GM19023 (cell line): Measurements from ENCODE around the gene NGRN.

ENCODE experiments used
- ATAC-seq: cut with Tn5 transposase; IDR thresholded peaks from one replicate; pipeline ENCODE4 v1.9.1; 2021; ENCODE audit warnings: mild to moderate bottlenecking, moderate library complexity; ENCODE audit not compliant: unreplicated experiment

Gene NGRN, protein sequence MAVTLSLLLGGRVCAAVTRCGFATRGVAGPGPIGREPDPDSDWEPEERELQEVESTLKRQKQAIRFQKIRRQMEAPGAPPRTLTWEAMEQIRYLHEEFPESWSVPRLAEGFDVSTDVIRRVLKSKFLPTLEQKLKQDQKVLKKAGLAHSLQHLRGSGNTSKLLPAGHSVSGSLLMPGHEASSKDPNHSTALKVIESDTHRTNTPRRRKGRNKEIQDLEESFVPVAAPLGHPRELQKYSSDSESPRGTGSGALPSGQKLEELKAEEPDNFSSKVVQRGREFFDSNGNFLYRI

DNA sequence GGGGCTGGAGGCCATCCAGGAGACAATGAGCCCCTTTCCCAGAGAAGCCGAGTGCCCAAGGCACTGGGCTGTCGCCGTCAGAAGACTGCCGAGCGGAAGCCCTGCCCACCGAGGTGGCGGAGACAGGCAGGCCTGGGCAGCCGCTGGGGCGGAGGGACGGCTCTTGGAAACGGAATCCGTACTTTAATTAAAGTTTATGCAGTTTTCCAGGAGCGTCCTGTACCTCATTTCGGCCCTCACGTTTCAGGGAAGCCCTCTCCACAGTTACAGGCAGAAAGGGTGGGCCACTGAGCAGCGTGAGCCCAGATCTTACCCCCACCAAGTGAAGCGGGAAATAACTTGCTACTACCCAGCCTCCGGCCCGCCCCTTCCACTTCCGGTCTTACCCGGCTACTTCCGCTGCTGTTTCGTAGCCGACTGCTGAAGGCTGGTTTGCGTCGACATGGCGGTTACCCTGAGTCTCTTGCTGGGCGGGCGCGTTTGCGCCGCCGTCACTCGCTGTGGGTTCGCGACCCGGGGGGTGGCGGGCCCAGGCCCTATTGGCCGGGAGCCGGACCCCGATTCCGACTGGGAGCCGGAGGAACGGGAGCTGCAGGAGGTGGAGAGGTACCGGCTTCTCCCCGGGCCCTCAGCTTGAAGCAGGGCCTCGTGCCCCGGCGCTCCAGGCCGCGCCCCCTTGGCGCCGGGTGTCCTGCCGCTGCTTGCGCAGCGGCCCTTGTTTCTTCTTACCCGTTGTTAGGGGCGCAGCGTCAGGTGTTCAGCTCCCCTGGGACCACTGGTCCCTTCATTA lies at the start of gene NGRN:
NGRN (plus strand) TSS at position 402 of the 790 bp plus-strand sequence; CDS start at position 443, 41 bp downstream.
- peak; percentile 96 for ATAC-seq

DNA sequence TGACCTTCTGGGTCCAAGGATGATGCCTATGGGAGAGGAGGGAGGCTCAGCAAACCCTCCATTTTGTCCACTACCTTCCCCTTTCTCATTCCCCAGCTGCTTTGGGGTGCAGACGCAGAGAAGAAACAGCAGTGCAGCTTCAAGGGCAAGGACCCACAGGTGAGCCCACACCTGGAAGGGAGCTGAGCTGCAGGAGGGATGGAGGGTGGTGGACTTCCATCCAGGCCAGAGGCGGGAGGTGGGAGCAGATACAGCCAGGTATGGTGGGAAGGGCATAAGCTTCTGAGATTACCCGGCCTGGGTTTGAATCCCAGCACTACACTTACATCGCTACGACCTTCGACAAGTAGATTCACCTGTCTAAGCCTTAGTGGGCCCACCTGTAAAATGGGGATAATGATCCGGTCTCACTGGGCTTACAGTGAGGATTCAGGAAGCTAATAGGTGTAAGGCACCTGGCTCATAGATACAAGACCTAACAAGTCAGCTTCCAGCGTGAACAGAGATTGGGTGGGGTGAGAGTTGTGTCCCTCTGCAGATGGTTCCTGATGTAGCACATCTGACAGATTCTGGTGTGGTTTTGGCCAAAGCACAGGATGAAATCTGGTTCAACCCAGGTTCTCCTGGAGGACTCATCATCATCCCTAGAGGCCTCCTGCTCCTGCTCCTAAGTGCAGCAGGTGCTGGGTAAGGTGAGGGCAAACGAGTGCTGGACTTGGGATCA lies 47.6 kb upstream of the NGRN start:
- ATAC-seq: no peak

DNA sequence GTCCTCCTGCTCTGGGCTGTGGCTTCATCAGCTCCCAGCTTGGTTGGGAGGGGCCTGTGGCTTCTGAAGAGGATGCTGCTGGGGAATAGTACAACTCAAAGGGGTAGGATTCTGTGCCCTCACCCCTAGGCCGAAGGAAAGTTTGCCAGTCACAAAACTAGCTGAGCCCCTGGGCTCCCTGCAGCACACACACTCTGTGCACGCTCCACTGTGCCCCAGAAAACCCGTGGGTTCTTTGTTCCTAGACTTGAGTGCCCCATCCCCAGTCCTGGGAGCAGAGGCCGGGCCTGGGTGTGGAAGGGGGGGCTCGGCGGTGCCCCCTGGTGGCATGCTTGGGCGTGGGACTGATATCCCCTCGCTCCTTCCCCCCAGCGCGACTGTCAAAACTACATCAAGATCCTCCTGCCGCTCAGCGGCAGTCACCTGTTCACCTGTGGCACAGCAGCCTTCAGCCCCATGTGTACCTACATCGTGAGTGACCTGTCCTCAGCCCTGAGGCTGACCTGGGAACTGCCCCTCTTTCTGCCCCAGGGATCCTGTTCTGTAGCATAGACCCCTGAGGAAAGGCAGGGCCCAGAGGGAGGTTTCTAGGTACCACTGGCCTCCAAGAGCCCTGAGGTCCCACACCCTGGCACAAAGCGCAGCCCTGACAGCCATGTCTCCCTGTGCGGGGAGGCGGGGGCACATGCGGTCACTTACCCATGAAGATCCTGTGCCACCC lies 45.9 kb upstream of the NGRN start:
- no peak for ATAC-seq

- no peak for ATAC-seq
Measured at GRCh38 chr15:90221246-90221900, 44.1 kb upstream of the NGRN start.

- ATAC-seq: no peak
Measured at GRCh38 chr15:90222547-90222946, 42.9 kb upstream of the NGRN start.

GRCh38 chr15:90223441-90224165 lies 41.9 kb upstream of the NGRN start:
- no peak for ATAC-seq

- no peak for ATAC-seq
Measured at GRCh38 chr15:90225047-90225446, 40.4 kb upstream of the NGRN start.

DNA sequence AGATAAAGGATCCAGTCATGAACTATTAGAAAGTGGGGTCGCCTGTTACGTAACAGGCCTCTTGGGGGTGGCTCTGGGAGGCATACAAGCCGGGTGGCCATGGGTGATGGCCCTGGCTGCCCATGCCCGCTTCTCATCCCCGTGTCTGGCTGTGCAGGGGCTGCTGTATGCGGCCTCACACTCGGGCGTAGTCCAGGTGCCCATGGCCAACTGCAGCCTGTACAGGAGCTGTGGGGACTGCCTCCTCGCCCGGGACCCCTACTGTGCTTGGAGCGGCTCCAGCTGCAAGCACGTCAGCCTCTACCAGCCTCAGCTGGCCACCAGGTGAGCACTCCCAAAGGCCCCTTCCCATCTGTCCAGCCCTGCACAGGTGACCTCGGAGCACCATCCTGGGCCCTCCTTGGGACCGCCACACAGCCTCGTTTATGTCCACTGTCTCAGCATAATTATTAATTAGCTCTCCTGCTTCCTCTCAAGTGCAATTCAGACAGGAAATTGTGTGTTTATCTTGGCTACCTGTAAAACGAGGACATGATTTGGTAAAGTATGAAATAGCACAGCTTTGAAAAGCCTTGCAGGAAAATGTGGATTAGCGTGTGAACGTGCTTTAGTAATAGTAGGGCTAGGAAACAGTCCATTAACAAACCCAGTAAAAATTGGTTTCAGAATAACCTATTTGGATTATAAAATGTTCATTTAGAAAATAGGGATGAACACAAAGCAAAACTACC lies 39.8 kb upstream of the NGRN start:
- ATAC-seq: no peak

DNA sequence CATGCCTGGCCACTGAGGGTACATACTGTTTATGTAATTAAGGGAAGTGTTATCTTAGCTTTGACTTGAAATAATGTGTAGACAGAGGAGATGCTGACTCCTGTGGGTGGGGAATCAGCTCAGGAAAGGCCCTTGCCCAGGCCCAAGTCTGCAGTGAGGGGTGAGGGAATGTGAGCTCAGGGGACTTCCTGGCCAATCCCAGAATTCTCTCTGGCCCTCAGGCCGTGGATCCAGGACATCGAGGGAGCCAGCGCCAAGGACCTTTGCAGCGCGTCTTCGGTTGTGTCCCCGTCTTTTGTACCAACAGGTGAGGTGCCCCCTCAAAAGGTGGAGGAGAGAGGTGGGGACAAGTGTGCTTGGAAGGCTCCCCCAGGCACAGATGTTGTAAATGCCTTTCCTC lies 38.1 kb upstream of the NGRN start:
- no peak for ATAC-seq

DNA sequence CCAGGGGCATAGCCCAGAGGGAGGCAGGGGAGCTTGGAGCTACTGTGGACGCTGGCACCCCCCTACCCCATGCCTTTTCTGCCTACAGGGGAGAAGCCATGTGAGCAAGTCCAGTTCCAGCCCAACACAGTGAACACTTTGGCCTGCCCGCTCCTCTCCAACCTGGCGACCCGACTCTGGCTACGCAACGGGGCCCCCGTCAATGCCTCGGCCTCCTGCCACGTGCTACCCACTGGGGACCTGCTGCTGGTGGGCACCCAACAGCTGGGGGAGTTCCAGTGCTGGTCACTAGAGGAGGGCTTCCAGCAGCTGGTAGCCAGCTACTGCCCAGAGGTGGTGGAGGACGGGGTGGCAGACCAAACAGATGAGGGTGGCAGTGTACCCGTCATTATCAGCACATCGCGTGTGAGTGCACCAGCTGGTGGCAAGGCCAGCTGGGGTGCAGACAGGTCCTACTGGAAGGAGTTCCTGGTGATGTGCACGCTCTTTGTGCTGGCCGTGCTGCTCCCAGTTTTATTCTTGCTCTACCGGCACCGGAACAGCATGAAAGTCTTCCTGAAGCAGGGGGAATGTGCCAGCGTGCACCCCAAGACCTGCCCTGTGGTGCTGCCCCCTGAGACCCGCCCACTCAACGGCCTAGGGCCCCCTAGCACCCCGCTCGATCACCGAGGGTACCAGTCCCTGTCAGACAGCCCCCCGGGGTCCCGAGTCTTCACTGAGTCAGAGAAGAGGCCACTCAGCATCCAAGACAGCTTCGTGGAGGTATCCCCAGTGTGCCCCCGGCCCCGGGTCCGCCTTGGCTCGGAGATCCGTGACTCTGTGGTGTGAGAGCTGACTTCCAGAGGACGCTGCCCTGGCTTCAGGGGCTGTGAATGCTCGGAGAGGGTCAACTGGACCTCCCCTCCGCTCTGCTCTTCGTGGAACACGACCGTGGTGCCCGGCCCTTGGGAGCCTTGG lies 37.4 kb upstream of the NGRN start:
- no peak for ATAC-seq

DNA sequence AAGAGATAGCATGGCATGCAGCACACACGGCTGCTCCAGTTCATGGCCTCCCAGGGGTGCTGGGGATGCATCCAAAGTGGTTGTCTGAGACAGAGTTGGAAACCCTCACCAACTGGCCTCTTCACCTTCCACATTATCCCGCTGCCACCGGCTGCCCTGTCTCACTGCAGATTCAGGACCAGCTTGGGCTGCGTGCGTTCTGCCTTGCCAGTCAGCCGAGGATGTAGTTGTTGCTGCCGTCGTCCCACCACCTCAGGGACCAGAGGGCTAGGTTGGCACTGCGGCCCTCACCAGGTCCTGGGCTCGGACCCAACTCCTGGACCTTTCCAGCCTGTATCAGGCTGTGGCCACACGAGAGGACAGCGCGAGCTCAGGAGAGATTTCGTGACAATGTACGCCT lies 36.5 kb upstream of the NGRN start:
- no peak for ATAC-seq

DNA sequence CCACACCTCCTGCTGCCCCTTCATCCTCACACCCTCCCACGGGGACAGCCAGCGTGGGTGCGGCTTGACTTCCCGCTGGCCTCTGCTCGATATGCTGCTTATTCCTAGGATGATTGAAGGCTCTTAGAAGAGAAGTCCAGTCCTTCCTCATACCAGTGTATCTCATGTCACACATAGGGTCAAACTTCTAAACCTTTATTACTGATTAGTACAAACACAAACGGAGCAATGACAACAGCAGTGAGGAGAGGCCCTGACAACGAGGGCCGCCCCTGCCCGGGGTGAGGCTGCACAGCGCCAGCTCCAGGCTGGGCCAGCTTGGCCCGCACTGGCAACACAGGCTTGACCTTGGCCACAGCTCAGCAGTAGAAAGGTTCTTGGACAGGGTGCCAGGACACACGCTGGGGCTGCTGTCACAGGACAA lies 35.4 kb upstream of the NGRN start:
- no peak for ATAC-seq

DNA sequence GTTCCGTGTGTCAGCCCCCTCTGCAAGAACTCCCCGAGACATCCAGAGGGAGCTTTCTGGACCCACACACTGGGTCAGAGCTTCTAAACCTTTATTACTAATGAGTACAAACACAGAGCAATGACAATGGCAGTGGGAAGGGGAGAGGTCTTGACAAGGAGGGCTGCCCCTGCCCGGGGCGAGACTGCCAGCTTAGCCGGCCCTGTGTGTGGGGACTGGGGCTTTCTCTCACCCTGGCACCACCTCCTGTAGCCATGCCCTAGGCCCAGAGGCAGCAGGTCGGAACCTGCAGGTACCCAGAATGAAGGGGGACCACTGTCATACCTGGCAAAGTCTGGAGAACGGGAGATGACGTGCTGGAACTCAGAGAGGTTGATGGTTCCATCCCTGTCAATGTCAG lies 34.9 kb upstream of the NGRN start:
- ATAC-seq: no peak

- ATAC-seq: no peak
Measured at GRCh38 chr15:90231028-90232017, 34.1 kb upstream of the NGRN start.

DNA sequence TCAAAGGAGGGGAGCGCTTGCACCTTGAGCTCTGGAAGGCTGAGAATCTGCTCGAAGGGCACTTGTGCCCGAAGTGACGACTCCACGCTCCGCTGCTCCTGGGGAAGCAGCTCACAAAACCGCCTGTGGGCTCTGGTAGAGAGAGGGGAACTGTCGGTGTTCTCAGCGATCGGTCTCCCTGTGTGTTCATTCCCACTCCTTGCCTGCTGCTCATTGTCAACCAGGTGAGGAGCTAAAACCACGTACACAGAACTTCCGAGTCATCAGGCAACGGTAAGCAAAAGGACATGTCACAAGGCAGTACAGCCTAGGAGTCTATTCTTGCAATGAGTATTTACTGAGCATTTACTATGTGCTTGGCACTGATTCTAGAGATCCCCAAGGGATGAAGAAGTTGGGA lies 33.3 kb upstream of the NGRN start:
- ATAC-seq: no peak

DNA sequence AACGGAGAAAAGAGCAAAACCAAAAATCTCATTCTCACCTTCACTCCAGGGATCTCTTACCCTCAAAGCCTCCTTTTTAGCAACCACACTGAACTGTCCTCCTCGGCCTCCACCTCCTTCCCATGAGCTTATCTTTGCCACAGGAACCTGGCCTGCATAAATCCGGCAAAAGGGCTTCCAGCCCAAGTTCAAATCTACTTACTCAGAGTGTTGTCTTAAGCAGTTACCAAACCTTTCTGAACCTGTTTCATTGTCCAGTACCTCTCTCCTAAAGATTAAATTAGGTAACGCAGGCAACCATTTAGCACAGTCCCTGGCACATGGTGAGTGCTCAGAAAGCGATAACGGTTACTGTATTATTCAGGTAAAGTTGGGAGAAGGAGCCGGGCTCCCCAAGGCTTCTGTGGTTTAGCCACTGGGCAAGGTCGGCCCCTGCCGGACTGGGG lies 32.5 kb upstream of the NGRN start:
- ATAC-seq: no peak
